IPS-18a (cell line): ENCODE measurements around the gene SHKBP1.

Source experiments
- H3K27ac ChIP-seq: one replicate; pipeline ENCODE4 v1.5.1; 2013; ENCODE audit warnings: low read length
- H3K27me3 ChIP-seq: one replicate; pipeline ENCODE4 v1.6.1; 2013; ENCODE audit warnings: mild to moderate bottlenecking, low read length; ENCODE audit not compliant: control insufficient read depth, insufficient read depth
- H3K36me3 ChIP-seq: one replicate; pipeline ENCODE4 v1.6.1; 2013; ENCODE audit warnings: low read depth, low read length; ENCODE audit not compliant: control insufficient read depth
- H3K4me1 ChIP-seq: one replicate; pipeline ENCODE4 v1.6.1; 2013; ENCODE audit warnings: low read depth, low read length; ENCODE audit not compliant: control insufficient read depth
- H3K4me3 ChIP-seq: one replicate; pipeline ENCODE4 v1.5.1; 2013; ENCODE audit warnings: low read length
- H3K9ac ChIP-seq: one replicate; pipeline ENCODE4 v1.6.1; 2013; ENCODE audit warnings: mild to moderate bottlenecking, low read length, moderate library complexity
- H3K9me3 ChIP-seq: one replicate; pipeline ENCODE4 v1.6.1; 2013; ENCODE audit warnings: low read depth, low read length; ENCODE audit not compliant: control insufficient read depth

The SHKBP1 gene, protein sequence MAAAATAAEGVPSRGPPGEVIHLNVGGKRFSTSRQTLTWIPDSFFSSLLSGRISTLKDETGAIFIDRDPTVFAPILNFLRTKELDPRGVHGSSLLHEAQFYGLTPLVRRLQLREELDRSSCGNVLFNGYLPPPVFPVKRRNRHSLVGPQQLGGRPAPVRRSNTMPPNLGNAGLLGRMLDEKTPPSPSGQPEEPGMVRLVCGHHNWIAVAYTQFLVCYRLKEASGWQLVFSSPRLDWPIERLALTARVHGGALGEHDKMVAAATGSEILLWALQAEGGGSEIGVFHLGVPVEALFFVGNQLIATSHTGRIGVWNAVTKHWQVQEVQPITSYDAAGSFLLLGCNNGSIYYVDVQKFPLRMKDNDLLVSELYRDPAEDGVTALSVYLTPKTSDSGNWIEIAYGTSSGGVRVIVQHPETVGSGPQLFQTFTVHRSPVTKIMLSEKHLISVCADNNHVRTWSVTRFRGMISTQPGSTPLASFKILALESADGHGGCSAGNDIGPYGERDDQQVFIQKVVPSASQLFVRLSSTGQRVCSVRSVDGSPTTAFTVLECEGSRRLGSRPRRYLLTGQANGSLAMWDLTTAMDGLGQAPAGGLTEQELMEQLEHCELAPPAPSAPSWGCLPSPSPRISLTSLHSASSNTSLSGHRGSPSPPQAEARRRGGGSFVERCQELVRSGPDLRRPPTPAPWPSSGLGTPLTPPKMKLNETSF

GRCh38 chr19:40576585-40577451 is at the start of gene SHKBP1:
Gene SHKBP1, plus strand, starts transcription at chr19:40576873. Its CDS starts 27 bp downstream, at chr19:40576900.
- Histone ChIP-seq H3K4me3 (peak within 1 kb of the TSS; percentile 86), H3K36me3 (peaks cover 11% of the 10 kb centered on the region), H3K4me1 (no peaks in the 10 kb centered on the region), H3K9me3 (no peaks in the 10 kb centered on the region), H3K27ac (no peak within 1 kb of the TSS), H3K9ac (peak within 1 kb of the TSS; percentile 56), H3K27me3 (no peaks in the 10 kb centered on the region)

DNA sequence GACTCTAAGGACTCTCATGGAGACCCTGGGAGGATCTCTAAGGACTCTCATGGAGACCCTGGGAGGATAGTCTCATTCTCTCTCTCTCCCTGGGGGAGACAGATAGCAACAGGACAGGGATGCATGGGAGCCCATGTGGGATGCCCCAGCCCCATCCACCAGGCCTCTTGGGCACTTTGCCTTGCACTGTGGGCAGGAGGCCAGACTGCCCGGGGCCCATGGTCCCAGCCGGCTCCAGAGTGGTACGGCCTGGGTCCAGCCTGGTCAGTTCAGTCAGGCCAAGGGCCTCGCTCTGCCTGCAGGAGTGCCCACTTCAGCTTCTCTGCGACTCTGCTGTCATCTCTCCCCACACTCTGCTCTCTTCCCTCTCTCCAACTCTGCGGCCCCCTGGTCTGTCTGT is 48.6 kb upstream of the SHKBP1 start:
- Histone ChIP-seq H3K27me3 (peaks cover 7% of the 10 kb centered on the region), H3K4me1 (peaks cover 6% of the 10 kb centered on the region), H3K27ac (no peak overlapping the region), H3K36me3 (no peaks in the 10 kb centered on the region), H3K9ac (no peak overlapping the region), H3K4me3 (no peak overlapping the region), H3K9me3 (no peaks in the 10 kb centered on the region)

DNA sequence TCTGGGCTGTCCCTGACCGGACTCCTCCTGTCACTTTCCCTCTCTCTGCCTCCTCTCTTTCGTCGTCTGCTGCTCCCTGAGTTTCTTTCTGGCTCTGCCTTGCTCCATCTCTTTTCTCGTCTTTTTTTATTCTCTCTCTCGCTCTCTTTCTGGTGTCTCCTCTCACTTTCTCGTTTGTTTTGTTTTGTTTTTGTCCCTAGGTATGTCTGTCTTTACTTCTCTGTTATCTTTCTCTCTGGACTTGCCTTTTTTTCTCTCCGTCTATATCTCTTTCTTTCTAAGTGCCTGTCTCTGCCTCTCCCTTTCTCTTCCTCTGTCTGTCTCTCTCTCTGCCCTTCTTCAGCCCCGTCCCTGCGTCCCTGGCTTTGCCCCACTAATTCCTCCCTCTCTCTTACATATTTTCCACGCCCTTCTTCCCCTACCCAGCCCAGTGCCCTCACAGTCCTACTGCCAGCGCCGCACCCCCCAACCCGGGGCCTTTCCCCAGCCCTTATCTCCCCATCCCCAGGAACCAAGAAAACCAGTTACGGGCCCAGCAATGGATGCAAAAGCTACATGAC is 48.1 kb upstream of the SHKBP1 start:
- Histone ChIP-seq H3K27ac (no peak overlapping the region), H3K4me3 (peak overlapping the region; percentile 16)

GRCh38 chr19:40529093-40529954 is 47.3 kb upstream of the SHKBP1 start:
- H3K4me3 ChIP-seq, result peak overlapping the region; percentile 47
- peaks cover 7% of the 10 kb centered on the region for H3K27me3 ChIP-seq
- no peak overlapping the region for H3K27ac ChIP-seq
- H3K9ac ChIP-seq, result no peak overlapping the region
- no peaks in the 10 kb centered on the region for H3K36me3 ChIP-seq
- H3K4me1 ChIP-seq, result peaks cover 6% of the 10 kb centered on the region
- H3K9me3 ChIP-seq, result no peaks in the 10 kb centered on the region

More for the DNA sequence above, 48.1 kb upstream of the SHKBP1 start:
- Histone ChIP-seq H3K36me3 (no peaks in the 10 kb centered on the region), H3K9ac (no peak overlapping the region), H3K4me1 (peaks cover 6% of the 10 kb centered on the region), H3K9me3 (no peaks in the 10 kb centered on the region), H3K27me3 (peaks cover 7% of the 10 kb centered on the region)

DNA sequence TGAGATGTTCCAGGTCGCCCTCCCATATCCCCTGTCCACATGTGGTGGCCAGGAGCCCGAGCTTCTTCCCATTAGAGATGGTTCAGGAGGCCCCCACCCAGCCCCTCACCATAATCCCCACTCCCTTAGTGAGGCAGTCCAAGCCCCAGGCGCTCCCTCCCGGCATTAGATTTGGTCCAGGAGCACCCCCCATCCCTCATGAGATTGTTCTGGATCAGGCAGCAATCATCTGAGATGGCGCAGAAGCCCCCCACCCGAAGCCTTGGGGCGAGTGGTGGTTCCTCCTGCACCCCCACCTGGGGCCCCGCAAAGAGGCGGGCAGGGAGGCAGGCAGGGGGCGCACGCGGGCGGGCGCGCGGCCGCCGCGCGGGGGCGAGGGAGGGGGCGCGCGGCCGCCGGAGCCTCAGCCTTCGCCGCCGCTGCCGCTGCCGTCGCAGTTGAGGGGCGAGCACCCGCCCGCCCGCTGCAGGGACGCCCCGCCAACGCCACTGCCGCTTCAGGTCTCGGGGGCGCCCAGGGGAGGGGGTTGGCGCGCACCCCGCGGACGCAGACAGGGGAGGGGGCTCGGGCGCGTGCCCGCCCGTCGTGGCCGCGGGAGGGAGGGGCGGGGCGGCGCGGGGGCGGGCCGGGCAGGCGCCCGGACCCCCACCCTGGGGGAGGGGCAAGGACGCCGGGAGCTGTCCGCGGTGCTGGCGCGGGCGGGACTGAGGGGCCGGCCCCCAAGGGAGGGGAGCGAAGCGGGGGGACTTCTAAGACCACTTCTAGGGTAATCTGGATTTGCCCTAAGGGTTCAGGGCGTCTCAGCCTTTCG is 46.4 kb upstream of the SHKBP1 start:
- H3K4me1 ChIP-seq, result peaks cover 6% of the 10 kb centered on the region
- H3K9ac ChIP-seq, result no peak overlapping the region
- H3K4me3 ChIP-seq, result peak overlapping the region; percentile 47
- H3K36me3 ChIP-seq, result no peaks in the 10 kb centered on the region
- peaks cover 7% of the 10 kb centered on the region for H3K27me3 ChIP-seq
- no peaks in the 10 kb centered on the region for H3K9me3 ChIP-seq
- H3K27ac ChIP-seq, result no peak overlapping the region

- no peaks in the 10 kb centered on the region for H3K9me3 ChIP-seq
Observed at GRCh38 chr19:40533508-40533907, 43.2 kb upstream of the SHKBP1 start.

DNA sequence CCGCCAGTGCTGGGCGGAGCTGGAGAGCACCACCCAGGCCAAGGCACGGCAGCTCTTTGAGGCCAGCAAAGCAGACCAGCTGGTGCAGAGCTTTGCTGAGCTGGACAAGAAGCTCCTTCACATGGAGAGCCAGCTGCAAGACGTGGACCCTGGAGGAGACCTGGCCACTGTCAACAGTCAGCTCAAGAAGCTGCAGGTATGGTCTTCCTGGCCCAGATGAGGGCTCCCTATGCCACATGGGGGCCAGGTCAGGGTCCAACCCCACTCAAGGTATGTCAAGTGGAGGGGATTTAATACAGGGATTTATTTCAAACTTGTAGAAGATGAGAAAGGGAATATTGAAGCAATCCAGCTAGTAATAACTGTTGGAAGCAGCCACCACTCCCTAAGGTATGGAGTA is 42.5 kb upstream of the SHKBP1 start:
- Histone ChIP-seq H3K4me3 (no peak overlapping the region), H3K36me3 (no peaks in the 10 kb centered on the region), H3K27ac (no peak overlapping the region), H3K9ac (no peak overlapping the region), H3K27me3 (peaks cover 7% of the 10 kb centered on the region), H3K4me1 (peaks cover 6% of the 10 kb centered on the region), H3K9me3 (no peaks in the 10 kb centered on the region)

More at GRCh38 chr19:40533508-40533907, 43.2 kb upstream of the SHKBP1 start:
- no peaks in the 10 kb centered on the region for H3K36me3 ChIP-seq
- H3K9ac ChIP-seq, result no peak overlapping the region
- peaks cover 6% of the 10 kb centered on the region for H3K4me1 ChIP-seq
- H3K27me3 ChIP-seq, result peaks cover 7% of the 10 kb centered on the region
- no peak overlapping the region for H3K27ac ChIP-seq
- no peak overlapping the region for H3K4me3 ChIP-seq

- Histone ChIP-seq H3K27ac (no peak overlapping the region), H3K9me3 (no peaks in the 10 kb centered on the region), H3K9ac (no peak overlapping the region), H3K4me1 (no peaks in the 10 kb centered on the region), H3K27me3 (no peaks in the 10 kb centered on the region), H3K36me3 (no peaks in the 10 kb centered on the region), H3K4me3 (no peak overlapping the region)
Observed at GRCh38 chr19:40539070-40539469, 37.6 kb upstream of the SHKBP1 start.

DNA sequence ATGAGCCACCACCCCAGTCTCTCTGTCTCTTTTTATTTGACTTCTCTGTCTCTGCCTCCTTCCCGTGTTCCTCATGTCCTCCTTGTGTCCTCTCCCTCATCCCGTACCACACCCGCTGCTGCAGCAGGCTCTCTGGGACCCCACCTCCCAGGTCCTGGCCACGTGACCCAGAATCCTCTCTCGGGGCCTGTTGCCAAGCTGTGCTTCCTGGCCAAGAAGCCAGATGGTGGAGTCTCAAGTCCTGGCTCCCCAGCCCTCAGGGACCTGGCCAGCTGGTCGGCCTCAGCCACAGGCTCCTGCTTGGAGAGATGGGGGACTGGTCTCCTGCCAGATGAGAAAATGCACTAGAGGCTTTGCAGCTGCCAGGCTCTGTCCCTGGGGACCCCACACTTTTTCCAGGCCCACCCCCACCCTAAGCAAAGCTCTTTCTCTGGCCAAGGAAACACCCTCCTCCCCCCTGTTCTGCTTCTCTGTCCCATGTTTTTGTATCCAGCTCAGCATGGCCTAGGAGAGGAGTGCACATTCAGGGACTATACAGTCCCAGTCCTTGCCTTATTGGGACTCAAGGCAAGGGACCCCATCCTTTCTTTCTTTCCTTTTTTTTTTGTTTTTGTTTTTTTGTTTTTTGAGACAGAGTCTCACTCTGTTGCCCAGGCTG is 34.3 kb upstream of the SHKBP1 start:
- Histone ChIP-seq H3K27me3 (no peaks in the 10 kb centered on the region), H3K36me3 (no peaks in the 10 kb centered on the region), H3K4me3 (no peak overlapping the region), H3K9ac (no peak overlapping the region), H3K27ac (no peak overlapping the region), H3K9me3 (no peaks in the 10 kb centered on the region), H3K4me1 (no peaks in the 10 kb centered on the region)
